ENCODE data around the gene MTHFSD.

Gene MTHFSD

DNA sequence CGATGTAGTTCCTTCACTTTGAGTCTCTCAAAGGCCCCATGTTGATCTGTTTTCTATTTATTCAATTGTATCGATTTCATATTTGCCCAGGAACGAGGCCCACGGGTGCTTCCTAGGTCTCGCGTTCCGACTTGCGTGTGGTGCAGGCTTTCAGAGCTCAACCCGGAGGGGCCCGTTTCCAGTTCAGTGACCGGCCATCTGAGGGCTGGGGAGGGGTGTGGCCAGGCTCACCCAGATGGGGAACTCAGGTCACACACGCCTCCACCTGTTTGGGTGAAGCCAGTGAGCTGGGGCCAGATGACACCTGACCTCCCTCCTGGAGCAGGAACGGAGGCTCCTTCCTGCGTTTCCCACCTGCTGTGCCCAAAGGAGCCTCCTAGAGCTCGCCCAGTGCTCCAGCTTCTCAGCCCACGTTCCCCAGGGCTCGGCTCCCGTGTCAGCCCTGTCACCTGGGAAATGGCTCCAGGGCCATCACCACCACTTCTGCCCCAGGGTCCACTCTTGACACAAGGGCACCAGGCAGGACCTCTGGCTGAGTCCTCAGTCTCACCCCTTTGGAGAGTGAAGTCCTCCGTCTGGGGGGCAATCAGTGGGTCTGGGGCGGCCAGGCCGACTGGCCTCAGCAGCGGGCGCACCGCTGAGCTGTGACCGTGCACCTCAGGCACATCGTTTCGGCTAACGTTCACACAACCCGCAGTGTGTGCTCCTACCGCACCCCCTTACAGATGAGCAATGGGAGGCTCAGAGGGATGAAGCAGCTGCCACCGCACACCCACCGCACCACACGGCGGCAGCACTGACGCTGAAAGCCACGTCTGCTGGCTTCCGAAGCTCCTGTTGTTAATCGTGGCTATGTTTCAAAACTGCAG, 26.7 kb downstream of the MTHFSD start:
- DNase-seq (ENCODE audit: low read depth): no peak

DNA sequence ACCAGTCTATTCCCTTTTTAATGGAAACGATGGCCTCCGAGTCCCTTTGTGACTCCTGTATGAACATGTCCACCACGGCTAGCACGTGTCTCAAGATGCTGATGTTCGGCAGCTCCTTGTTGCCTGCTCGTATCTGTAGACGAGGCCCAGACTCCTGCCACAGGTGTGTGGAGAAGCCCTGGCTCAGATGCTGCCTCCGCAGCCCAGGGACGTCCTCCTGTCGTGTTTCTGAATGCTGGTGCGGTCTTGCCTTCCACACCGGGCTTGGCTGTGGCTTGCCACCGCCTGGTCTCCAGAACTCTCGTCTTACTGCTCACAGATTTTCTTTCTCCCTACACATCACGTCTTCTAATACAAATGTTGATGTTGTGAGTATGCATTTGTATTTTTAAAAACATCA, 27.7 kb downstream of the MTHFSD start:
- DNase-seq (ENCODE audit: low read depth): no peak

DNA sequence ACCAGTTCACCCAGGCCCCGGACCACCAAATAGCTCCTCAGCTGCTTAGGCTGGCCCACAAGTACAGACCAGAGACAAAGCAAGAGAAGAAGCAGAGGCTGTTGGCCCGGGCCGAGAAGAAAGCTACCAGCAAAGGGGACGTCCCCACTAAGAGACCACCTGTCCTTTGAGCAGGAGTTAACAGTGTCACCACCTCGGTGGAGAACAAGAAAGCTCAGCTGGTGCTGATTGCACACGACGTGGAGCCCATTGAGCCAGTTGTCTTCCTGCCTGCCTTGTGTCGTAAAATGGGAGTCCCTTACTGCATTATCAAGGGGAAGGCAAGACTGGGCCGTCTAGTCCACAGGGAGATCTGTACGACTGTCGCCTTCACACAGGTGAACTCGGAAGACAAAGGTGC, 29.3 kb downstream of the MTHFSD start:
- no peak for DNase-seq (ENCODE audit: low read depth)

DNA sequence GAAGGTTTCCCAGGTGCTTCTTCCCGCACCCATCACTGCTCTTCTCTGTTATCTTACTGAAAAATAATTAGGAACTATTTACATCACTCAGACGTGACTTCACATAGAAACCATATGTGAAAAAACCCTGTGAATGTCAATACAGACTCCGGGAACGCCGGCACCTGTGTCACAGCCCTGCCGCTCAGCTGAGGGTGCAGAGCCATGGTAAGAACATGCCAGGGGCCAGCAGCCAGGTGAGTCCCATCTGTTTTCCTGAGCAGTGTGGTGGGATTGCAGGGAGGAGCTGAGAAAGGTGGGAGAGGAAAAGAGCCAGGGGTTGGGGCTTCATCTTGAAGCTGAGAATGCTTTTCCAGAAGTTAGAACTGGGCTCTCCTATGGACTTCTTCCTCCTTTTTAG, 31.0 kb downstream of the MTHFSD start:
- DNase-seq (ENCODE audit: low read depth): no peak

DNA sequence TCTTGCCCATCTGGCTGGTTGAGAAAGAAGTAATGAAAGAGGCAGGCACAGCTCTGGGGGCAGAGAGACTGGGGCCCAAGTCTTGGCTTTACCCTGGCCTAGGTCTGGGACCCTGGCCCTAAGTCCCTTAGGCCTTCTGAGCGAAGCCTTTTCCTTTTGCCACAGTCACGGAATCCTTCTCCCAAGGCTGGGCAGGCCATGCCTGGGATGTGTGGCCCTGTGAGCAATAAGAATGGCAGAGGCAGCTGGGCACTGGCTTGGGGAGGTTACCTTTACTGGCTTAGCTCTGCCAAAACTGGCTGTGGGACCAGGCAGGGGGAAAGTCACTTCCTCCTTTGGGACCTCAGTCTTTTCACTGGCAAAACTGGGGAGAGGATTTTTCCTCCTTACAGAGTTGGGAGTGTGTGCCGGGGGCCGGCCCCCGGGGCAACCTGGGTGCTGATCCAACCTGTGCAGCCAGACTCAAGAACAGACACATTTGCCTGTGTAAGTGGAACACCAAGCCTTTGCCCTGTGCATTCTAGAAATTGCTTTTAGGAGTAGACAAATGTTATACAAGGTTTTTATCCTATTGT, 31.8 kb downstream of the MTHFSD start:
- DNase-seq (ENCODE audit: low read depth): no peak

DNA sequence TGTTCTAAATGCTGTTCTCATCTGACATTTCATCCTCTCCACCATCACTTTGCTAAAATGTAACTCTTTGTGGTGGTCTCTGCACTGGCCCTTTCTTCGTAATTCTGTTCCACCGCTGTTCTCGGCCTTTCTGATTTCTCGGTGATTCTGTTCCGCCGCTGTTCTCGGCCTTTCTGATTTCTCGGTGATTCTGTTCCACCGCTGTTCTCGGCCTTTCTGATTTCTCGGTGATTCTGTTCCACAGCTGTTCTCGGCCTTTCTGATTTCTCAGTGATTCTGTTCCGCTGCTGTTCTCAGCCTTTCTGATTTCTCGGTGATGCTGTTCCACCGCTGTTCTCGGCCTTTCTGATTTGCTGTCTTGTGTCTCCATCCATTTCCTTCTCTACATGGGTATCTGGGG, 32.4 kb downstream of the MTHFSD start:
- no peak for DNase-seq (ENCODE audit: low read depth)

DNA sequence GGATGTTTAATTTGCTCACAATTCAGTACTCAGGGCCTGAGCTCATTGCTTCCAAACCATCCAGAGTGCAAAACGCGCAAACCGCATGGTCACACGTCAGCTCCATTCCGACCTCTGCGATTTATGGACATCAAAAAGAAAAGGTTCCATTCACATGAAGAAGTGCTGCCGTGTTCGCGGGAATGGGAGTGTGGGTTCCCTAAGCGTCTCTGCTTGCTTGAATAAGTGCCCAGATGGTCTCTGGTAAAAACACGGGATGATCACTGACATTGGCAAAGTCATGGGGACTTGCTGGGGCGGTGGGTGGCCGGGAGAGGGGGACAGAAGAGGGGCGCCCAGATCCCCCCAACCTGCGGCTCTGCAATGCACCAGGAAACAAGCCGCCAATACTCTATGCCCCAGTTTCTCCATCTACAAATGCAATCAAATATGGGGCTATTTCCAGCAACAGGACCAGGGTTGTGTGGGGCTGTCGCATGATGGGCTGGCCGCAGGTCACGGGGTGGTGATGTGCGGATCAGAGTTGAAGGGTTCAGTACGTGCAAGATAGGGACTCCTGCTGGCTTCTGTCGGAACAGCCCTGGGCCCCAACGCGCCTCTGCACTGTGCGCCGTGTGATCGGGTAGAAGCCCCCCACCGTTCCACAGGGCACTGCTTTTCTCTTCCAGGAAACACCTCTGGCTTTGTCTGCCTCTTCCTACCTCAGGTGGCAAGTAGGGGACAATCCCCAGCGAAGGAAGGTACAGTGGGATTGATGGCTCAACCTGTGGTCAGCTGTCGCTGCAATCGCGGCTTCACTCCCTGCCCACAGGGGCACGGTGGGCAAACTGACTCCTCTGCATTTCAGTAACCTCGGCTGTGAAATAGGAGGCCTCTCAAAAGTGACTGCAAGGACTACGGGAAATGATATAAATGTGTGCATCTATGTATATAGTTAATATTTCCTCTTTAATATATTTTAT, 33.5 kb downstream of the MTHFSD start:
- no peak for DNase-seq (ENCODE audit: low read depth)

DNA sequence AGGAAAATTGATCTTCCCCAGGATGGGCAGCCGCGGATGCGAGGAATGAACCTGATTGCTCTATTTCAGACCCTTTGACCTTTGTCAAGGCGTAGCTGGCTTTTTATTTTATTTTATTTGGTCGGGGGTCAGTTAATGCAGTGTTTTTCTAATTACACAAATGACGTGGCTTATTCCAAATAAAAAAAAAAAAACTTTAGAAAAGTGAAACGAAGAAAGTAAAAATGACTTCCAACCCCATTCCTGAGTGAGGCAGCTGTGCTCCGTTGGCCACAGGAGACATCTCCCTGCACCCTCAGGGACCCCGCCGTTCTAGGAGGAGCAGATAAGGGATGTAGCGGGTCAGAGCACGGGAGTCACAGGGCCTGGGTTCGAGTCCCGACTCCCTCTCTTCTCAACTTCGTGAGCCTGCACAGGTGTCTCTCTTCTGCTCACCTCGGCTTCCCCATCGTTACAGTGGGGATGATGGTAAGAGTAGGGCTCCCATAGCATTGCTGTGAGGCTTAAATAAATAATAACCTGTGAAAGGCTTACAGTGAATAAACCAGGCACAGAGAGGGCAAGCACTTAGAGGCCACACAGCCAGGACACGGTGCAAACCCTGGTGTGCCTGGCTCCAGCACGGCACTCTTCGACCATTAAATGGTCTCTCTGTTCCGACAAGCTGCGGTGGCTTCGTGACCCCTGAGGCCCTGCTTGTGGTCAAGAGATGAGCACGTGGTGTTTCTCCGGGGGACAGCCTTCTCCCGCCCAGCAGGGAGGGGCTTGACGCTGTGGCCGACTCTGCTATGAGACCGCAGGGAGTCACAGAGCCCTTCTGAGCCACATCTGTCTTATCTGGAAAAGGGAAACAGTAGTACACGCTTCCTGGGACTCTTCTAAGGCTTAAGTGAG, 34.5 kb downstream of the MTHFSD start:
- DNase-seq (ENCODE audit: low read depth): no peak

DNA sequence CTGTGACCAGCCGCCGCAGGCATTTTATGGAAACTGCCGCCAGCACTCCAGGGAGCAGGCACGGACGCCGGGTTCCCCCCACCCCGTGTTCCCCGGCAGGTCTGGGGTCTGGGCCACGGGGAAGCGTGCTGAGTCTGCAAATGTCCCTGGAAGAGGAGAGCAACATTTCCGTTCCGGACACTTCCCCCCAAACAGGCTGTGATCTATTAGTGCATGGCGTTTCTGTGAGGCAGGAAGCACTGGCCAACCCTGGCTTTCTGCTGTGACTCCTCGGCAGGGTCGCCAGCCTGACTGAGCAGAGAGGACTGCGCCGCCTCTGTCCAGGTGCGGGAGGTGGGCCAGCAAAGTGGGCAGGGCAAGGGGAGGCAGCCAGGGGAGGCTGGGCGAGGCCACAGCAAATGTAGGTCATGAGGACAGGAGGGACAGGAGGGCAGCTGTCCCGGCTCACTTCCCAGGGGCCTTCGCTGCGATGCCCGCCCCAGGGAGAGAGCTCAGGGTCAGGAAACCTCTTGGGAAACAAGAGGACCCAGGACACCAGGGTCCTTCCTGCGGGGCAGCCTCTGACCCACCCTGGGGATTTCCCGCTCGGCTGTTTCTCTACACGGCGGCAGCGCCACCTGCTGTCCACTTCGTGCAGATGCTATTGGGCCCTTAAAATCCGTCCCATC, 35.3 kb downstream of the MTHFSD start:
- peak; percentile 26 for DNase-seq (ENCODE audit: low read depth)

DNA sequence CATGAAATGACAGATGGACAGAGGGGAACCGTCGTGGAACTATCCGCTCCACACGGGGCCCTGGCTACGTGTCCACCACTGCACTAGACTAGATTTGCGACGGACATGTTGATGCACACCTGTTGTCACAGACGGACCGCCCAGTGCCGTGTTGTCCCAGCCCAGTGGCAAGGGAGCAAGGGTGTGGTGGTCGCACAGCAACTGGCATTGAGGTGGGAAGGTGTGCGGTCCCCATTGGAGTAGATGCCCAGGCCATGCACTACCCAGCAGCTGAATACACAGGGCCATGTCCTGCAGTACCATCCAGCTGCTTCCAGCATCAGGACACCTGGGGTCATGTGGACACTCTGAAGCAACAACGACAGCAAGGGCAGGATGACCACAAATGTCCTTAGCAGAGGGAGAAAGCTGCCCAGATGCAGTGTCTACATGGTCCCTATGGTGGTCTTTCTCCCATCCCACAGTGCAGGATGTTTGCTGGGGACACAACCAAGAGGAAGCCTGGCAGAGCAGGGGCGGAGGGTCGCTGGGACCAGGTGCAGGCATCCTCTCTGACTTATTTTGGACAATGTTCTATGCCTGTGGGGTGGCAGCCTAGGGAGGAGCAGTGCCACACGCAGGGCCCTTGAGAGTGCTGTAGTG, 35.9 kb downstream of the MTHFSD start:
- DNase-seq (ENCODE audit: low read depth): no peak

DNA sequence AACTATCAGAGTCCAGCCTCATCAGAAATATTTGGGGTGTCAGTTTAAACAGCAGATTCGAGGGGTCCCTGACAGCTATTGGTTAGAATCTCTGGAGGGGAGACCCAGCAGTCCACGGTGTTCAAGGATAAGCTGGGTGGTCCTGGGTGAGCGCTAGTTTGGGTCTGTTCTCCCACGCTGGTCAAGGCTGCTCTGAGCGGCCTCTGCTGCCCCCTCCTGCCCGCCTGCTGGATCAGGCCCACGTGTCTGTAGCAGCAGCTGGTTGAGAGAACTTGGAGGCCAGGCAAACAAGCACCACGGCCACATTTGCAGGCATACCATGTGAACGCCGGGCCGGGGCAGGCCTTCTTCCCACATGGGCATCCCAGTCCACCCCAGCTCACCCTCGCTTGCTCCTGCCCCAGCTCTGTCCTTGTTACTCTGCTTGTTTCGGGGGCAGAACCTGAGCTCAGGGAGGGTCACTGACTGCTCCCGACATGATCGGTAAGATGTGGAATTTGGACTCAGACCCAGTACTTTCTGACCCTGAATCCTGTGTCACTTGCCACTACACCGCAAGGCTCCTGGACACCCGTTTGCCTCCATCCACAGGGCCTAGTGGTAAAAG, 37.3 kb downstream of the MTHFSD start:
- no peak for DNase-seq (ENCODE audit: low read depth)

DNA sequence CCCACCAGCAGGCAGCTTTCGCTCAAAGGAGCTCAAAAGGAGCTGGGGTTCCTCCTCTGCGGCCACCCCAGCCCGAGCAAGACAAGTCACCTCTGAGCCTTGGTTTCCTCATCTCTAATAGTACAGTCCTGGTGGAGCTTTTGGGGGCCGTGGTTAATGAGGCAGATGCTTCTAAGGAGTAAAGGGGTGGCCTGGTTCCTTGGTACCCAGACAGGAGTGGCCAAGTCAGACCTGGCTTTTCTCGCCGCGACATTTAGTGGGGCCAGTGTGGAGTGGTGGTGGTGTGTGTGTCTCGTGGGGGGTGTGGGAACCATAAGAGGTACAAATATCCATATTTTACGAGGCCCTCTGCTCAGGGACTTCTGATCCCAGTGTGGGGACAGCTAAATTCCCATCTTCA, 38.0 kb downstream of the MTHFSD start:
- no peak for DNase-seq (ENCODE audit: low read depth)

DNA sequence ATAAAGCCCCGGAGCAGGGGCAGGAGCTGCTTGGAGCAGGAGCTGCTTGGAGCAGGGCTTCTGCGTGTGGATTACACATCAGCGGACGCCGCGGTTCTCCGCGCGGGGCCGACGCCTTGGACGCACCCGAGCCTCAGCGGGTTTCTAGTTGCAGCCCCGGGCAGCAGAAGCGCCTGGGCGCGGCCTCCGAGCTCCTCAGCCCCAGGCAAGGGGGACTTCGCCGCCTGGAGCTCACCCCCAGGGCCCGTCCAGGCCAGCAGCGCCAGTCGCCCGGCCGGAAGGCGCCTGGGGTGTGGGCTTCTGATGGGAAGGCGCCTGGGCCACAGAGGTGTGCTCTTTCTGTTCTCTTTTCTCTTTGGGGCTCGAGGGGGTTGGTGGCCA, 38.4 kb downstream of the MTHFSD start:
- no peak for DNase-seq (ENCODE audit: low read depth)

DNA sequence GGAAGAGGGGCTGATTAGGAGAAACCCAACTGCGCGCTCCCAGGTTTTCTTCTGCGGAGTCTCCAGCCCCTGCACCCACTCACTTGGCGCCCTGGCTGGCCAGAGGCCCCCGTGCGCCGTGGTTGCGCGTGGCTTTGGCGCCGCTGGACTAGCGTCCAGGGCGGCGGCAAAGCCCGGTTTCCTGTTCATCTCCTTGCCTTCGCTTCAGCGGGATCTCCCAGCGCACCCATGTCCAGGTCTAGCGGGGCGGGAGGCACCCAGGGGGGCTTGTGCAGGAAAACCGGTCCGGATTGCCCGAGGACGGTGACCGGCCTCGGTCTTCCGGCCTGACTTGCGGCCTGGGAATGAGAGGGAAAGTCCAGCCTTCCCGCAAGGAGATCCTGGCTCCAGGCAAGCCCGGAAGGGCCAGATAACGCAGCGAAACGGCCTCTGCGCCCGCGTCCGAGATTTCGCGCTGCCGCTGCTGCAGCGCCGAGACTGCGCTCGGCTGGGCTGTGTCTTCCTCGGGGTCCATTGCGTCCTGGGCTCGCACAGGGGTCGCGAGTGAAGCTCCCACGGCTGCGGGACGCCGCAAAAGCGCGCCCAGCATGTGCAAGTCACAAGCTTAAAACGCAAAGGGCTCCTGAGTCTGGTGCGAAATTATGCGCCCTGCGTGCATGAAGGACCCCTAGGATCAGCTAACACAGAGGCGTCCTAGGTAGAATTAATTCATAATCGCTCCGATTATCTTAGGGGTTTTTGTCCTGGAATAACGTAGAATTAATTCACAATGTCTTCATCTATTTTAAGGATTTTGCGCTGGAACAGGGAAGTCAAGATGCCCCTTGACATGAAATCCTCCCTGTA, 39.0 kb downstream of the MTHFSD start:
- DNase-seq (ENCODE audit: low read depth): no peak

DNA sequence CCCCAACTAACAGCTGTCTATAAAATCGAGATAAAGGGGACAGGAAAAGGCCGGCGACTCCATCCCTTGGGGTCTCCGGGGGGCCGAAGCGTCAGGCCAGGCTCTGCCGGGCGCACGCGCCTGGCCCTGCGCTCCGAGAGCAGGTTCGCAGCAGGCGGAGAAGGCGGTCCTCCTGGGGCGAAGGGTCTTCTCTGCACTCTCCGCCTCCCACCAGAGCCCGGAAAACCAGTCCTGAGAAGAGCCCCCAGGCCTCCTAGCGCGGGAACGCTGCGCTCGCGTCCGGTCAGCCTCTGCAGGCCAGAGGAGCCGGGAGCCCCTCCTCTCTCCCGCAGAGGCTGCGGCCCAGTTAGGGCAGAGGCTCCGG, 39.6 kb downstream of the MTHFSD start:
- no peak for DNase-seq (ENCODE audit: low read depth)

DNA sequence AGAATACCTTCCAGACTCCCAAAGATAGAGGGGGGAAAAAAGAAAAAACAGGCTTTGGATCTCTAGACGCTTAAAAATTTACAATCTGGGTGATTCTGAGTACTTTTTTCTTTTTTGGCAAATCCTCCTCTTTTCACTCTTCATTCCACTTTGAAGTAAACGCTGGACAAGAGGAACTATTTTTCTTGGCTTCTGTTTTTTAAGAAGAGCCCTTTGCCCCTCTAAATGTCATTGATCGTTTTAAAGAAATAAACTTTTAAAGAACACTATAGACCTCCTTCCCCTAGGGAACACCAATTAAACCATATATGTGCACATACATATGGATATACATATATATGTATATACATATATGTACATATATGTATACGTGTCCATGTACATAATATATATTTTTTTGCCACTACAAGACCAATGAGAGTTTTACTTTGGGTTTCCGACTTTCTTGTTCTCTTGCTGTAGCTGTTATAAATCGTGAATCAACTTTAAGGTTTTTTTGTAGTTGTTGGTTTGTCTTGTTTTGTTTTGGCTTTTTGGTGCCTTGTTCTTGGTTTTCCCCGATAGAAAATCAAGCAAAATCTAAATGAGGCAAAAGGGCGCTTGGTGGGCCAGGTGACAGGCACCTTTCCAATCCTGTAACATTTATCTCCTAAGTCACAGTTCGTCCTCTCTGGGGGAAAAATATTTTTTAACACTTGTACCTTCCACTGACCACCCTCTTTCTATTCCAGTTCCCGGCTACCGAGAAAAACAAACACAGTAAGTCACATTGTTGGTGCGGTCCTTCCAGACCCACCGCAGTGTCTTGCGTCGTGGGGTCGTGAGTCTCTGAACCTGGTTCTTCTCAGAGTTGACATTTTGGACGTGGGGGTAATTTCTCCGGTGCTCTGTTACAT, 40.3 kb downstream of the MTHFSD start:
- no peak for DNase-seq (ENCODE audit: low read depth)

DNA sequence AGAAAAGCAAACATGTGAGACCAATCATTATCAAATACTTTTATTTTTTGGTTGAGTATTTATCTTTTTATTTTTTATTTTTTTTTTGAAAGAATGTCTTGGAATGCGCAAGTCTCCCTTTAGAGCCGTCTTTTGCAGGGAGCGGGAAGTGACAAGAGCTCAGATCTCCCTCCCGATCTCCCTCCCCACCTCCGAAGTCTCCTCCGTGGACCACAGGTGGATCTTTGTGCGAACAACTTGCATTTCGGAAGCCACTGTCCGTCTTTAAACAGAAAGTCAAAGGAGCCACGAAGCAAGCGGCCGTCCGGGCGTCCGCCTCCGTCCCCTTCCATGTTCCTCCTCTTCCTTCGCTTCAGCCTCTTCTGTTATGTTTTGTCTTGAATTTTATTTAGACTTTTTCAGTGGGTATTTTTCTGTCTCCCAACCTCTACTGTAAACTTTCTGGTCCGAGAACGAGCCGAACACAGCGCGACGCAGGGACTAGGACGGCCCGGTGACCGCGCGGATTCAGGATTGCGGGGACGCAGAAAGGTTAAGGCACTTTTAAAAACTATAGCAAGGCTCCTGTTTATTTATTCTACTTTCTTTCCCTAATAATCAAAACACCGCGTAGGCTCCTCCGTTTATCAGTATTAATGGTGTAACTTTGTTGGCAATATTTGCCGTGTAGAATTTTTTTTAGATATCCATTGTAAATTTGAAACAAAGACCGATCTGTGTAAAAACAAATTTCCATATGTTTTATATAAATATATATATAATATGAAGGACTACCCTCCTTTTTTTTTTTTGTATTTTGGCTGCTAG, 41.4 kb downstream of the MTHFSD start:
- no peak for DNase-seq (ENCODE audit: low read depth)
